CD4-positive, alpha-beta T cell treated with Interleukin-15 for 4 hours (primary cell): Measurements from ENCODE around the gene NEK3.
"Not testable (repeated sequence)": the region's sequence is repeated elsewhere in the genome, so short reads cannot be mapped to it uniquely, and the experiment has no call there.

Source experiments
- DNase-seq: peaks from one replicate; pipeline ENCODE4 v3.0.0-alpha.2; 2020; ENCODE audit warnings: low spot score

Gene NEK3, protein sequence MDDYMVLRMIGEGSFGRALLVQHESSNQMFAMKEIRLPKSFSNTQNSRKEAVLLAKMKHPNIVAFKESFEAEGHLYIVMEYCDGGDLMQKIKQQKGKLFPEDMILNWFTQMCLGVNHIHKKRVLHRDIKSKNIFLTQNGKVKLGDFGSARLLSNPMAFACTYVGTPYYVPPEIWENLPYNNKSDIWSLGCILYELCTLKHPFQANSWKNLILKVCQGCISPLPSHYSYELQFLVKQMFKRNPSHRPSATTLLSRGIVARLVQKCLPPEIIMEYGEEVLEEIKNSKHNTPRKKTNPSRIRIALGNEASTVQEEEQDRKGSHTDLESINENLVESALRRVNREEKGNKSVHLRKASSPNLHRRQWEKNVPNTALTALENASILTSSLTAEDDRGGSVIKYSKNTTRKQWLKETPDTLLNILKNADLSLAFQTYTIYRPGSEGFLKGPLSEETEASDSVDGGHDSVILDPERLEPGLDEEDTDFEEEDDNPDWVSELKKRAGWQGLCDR

DNA sequence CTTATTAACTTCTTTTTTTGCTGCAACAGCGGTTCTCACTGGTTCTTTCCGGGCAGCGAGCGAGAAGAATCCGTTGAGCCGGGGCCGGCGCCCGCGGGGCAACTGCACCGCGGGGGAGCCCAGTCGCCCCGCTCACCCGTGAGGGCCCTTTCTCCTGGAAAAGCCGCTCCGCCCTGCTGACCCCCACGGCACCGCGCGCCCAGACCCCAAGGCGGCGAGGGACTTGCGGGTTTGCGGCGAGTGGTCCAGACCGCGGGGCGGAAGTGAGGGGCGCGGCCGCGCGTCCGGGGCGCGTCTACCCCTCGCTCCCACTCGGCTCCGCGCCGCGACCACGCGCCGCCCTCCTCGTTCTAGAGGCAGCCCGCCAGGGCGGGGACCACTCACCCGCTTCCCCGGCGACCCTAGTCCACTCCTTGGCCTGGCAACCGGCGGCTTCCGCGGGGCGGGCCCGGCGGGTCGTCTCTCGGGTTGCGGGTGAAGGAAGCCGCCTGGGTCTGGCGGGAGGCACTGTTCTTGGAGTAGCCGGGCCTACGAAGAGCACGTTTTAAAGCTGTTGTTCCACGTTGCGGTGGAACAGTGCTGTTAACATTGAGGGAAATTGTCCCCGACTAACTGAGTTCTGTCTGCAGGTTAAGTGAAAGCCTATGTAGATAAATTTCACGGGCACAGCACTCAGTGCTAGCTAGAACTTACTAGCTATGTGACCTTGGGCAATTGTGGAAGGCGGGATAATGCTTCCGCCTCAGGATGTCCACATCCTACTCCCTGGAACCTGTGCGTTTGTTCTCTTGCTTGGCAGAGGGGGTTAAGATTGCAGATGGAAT lies at the start of gene NEK3:
Gene NEK3, minus strand, starts transcription at position 439 of the 824 bp plus-strand sequence. CDS start 3,406 bp downstream, outside the sequence.
- DNase-seq, result peak; percentile 36

DNA sequence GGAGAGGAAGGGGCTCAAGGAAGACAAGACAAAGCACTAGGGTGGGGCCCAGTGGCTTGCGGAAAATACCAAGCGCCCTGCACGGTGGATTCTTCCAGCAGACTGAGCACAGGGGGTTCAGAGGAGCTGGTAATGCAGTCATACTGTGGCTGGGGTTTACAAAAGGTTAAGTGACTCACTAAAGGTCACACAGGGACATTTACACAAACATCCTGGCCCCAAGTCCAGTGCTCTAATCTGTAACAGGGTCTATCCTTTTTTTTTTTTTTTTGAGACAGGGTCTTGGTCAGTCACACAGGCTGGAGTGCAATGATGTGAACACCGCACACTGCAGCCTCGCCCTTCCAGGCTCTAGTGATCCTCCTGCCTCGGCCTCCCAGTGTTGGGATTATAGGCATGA lies 49.0 kb upstream of the NEK3 start:
- not testable (repeated sequence) for DNase-seq

GRCh38 chr13:52207896-52208295 lies 48.5 kb upstream of the NEK3 start:
- not testable (repeated sequence) for DNase-seq

- DNase-seq, result not testable (repeated sequence)
Observed at GRCh38 chr13:52207337-52207736, 47.9 kb upstream of the NEK3 start.

DNA sequence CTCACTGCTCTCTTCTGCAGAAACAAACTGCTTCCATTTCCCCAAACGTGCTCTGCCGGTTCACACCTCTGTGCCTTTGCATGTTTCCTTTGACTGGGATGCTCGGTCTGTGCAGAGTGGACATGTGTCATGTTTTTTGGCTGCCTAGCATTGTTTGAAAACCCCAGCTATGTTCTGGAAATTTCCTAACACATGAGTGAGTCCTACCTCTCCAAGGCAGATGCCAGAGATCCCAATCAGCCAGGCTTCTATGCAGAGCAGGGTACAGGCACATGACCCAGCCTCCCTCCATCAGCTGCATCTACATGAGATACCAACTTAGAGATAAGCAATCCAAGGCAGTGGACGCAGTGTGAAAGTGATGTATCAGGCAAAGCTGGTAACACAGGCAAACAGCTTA lies 45.1 kb upstream of the NEK3 start:
- DNase-seq, result not testable (repeated sequence)

DNA sequence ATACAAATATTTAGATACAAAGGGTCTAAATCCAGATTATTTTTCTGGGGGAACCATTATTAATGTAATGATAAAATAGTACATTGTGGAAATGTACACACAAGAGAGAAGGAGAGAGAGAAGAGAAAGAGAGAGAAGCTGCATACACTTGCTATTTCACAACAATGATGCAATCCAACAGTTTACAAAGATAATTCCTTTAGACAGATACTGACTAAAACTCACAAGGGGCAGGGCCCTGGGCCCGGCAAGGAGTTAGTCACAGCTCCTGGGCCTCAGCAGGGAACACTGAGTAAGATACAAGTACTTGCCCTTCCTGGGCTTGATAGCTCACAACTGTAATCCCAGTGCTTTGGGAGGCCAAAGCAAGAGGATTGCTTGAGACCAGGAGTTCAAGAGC lies 44.5 kb upstream of the NEK3 start:
- not testable (repeated sequence) for DNase-seq

GRCh38 chr13:52202506-52202905 lies 43.1 kb upstream of the NEK3 start:
- not testable (repeated sequence) for DNase-seq

GRCh38 chr13:52201439-52202193 lies 42.2 kb upstream of the NEK3 start:
- peak; percentile 50 for DNase-seq

DNA sequence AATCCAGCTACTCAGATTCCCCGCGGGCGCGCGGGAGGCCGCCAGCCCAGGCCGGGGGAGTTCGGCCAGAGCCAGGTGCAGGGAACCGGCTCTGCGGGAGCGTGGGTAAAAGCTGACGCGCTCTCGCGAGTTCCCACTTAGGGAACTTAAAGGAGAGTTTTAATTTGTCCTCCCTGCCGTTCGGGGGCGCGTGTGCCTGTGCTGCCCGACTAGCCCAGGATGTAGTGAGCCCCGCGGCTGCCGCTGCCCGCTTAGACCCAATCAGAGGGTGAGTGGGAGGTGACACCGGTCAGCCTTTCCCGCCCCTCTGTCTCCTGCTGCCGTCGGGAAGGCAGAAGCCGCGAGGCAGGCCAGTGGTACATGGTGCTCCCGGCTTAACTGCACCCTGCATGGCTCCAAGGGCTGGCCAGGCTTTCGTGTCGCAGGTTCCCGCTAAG lies 36.0 kb upstream of the NEK3 start:
- peak; percentile 66 for DNase-seq

- peak; percentile 90 for DNase-seq
Observed at GRCh38 chr13:52194184-52194868, 34.9 kb upstream of the NEK3 start.

DNA sequence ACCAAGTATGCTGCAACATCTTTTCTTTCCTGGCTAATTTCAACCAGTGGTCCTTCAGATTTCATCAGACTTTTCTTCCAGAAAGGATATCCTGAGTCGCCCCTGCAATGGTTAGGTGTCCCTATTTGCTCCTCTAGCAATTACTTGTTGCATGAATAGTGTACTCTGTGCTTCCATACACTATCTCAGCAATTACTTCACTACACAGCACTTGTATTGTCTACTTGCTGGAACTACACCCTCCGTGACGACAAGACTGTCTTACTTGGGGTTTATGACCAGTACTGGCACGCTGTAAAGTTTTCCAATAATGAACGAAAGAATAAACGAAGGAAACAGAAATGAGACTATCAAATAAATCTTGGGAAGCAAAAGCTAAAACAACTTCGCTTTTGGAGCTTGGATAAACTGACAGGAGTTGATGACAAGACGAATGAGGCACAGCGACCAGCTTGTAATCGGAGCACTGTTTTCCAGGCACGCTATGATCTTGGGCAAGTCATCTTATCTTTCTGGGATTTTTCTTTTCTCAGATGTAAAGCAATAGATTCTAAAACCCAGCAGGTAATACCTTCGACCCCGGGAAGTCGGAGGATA lies 34.3 kb upstream of the NEK3 start:
- DNase-seq, result peak; percentile 16

DNA sequence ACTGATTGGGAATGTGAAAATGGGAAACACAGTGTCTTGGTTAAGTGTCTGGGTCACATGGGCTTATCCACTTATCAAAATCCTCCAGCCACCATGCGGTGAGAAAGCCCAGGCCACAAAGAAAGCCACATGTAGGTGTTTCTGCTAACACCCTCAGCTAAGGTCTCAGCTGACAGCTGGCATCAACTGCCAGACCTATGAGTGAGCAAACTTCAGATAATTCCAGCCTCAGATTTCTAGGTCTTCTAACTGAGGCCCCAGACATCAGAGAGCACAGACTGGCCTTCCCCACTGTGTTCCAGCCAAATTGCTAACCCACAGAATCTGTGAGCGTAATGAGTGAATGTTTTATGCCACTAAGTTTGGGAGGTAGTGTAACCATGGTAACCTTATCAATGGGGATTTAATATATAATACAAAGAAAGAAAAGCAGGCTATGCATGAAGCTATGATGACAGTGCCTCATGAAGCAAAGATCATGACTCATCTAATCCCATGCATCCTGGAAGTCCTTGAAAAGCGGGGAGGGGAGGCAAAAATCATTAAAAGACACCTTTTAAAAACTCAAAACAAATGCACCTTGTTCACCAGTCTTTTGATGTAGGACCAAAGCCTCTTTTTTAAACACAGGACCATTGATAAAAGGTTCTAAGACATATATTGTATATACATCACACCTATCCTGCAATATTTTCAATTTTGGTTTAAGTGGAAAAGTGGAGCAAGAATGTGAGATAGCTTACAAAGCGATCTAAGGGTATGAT lies 28.2 kb upstream of the NEK3 start:
- peak; percentile 4 for DNase-seq

DNA sequence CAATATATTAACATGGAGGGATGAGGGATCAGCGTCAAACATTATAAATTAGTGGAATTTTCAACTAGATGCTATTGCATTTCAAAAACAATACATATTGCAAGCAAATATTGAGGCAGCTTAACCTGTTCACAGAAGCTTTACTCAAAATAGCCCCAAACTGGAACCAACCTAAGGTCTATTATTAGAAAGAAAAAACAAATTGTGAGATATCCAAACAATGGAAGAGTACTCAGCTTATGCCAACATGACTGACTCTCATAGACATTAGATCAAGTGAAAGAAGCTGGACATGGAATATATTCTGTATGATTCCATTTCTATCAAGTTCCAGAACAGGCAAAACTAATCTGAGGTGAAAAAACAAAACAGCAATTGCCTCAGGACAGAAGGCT lies 27.6 kb upstream of the NEK3 start:
- DNase-seq, result no peak

DNA sequence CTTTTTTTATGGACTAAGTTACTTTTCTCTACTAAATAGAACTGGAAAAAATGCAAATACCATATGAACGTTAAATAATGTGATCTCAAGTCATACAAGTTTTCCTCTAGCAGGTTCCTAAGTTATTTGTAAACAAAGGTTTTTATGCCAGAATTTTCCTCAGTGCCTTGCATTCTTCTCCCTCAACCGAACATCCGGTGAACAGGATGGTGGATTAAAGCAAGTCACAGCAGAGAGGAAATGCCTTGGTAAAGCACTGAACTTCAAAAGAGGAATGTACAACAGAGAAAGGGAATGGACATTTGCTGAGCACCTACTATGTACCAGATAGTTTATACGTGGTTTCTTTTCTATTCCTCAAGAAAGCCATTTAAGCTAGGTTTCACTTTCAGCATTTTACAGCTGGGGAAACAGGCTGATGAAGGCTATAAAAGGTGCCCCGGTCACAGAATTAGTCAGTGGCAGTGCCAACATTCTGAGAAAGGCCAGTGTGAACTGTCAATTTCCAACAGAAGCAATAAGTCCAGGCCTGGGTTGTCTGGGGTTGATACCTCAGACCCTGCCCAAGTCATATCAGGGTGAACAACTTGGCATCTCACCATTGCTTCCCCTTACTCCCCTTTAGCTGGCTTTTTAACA lies 22.0 kb upstream of the NEK3 start:
- not testable (repeated sequence) for DNase-seq

GRCh38 chr13:52179925-52180324 lies 20.5 kb upstream of the NEK3 start:
- no peak for DNase-seq

GRCh38 chr13:52177276-52177675 lies 17.9 kb upstream of the NEK3 start:
- no peak for DNase-seq

GRCh38 chr13:52173970-52174369 lies 14.6 kb upstream of the NEK3 start:
- DNase-seq, result not testable (repeated sequence)

DNA sequence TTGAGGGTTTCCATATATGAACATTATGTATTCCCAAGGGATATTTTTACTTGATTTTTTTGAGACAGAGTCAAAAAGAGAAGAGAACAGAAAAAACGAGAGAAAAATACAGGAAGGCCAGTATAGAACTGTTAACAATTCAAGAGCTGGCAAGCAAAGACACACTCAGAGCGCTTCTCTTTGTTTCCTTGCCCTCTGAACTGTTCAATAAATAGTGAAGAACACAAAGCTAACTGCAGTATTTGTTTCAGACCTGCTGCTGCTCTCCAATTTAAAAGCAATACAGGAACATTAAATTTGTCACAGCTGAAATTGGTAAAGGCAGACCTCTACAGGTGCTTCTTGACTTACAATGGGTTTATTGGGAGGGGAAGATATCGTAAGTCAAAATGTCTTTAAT lies 14.0 kb upstream of the NEK3 start:
- no peak for DNase-seq

DNA sequence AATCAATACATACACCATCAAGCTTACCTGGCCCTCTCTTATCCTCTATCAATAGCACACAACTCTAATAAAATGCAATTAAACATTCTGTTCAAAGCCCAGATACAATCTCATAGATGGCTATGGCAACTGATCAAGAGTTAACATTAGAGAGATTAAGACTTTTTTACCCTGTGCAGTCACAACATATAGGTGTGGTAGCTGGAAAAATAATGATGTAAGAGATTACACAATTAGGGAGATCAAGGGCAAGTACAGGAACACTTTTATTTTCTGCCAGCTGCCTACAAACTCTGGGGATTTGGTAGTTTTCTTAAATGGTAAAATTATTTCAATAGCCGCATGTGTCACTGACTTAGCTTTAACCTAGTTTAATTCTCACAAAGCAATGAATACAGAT lies 12.3 kb upstream of the NEK3 start:
- not testable (repeated sequence) for DNase-seq
